Psoas muscle (tissue), 8 donors: ENCODE measurements around the gene ZNF668. TPM values are rescaled to one million over a fixed set of nuclear protein-coding genes. Genes with fewer than 3 reads are reported as not detected.

Source experiments
- ATAC-seq, 4 donors: fragments of 200-7000 bp; cut with Tn5 transposase; one replicate each; pipeline ENCODE4 v1.9.1; 2020; ENCODE audit warnings: moderate library complexity in 3 of 4, mild to moderate bottlenecking in 2 of 4
- DNase-seq, 2 donors: peaks; one replicate each; pipeline ENCODE4 v3.0.0-alpha.2; 2020
- H3K27ac ChIP-seq: fragments of 200-600 bp; one replicate; pipeline ENCODE4 v1.8.0; 2022
- H3K27me3 ChIP-seq, 3 donors: fragments of 200-600 bp in 1 of 3; one replicate each; pipeline versions ENCODE4 v1.6.1 to v1.8.0; 2013 to 2022; ENCODE audit warnings: low read length in 2 of 3, mild to moderate bottlenecking in 2 of 3, moderate library complexity in 1 of 3; ENCODE audit not compliant: insufficient read depth in 3 of 3
- H3K36me3 ChIP-seq, 2 donors: fragments of 200-600 bp in 1 of 2; one replicate each; pipeline versions ENCODE4 v1.6.1 to v1.8.0; 2013 to 2022; ENCODE audit warnings: low read depth in 1 of 2, mild to moderate bottlenecking in 1 of 2, moderate library complexity in 1 of 2; ENCODE audit not compliant: insufficient read depth in 1 of 2
- H3K4me1 ChIP-seq: fragments of 200-600 bp; one replicate; pipeline ENCODE4 v1.8.0; 2022
- H3K4me3 ChIP-seq: fragments of 200-600 bp; one replicate; pipeline ENCODE4 v1.8.0; 2022; ENCODE audit warnings: mild to moderate bottlenecking
- H3K9me3 ChIP-seq: fragments of 200-600 bp; one replicate; pipeline ENCODE4 v1.8.0; 2022
- WGBS, 3 donors: extraction: QIAGEN DNeasy Blood & Tissue Kit; methylation state at CpG; one replicate each; pipeline versions ENCODE4 v1.1.6 to v1.1.7; 2013; 5-methylcytosine and 5-hydroxymethylcytosine counted together
- intact Hi-C, 2 donors: fragments of 100-400 bp; cut with DNase I; formaldehyde crosslinking; loops; one replicate each; pipeline versions ENCODE4 v1.11.0 to v1.14.2; 2022
- polyA plus RNA-seq, 3 donors: library from polyadenylated mRNA; stranded (reverse); fragments of 200-250 nt; gene quantifications; one replicate each; pipeline ENCODE4 v1.2.3, GENCODE V29; 2013
- total RNA-seq, 4 donors: library from RNA; stranded (reverse); fragmentation: NEBNext Ultra II Directional in 2 of 4; extraction: Animal tissue kit (Norgen Biotek cat#: 25700) in 2 of 4; gene quantifications; one replicate each; pipeline versions ENCODE4 v1.2.1 to v1.2.4, GENCODE V29; 2021 to 2023
- TF ChIP-seq, protein P1 (sequence below): fragments of 200-600 bp; IDR thresholded peaks from one replicate; pipeline ENCODE4 v1.8.0; 2022; ENCODE audit warnings: antibody characterized with exemption
- donor health status: healthy with polysubstance abuse.
- donor health status: DM: no; HTN: no; CAD: no; lungs with moderate emphysema.
- donor health status: Bipolar disorder and iron deficiency.
- donor health status: healthy.
- donor health status: DM: yes; HTN: yes; CAD: no.
- donor health status: DM: no; HTN: no; CAD: no.
- donor health status: DM: no; HTN: no; CAD: no.
- donor health status: DM: yes; HTN: yes; CAD: no.

ZNF668 gene
- total and polyA plus RNA-seq, 7 donors, result 5.3 to 12.3 (median 7.2) TPM

GRCh38 chr16:31084584-31085302 is 10.7 kb upstream of the ZNF668 start:
- no peak overlapping the region for H3K4me3 ChIP-seq
- H3K27me3 ChIP-seq, result no peaks in the 10 kb centered on the region
- ATAC-seq, result peak in 1 of 4 donors; percentile 21
- H3K4me1 ChIP-seq, result peaks cover 7% of the 10 kb centered on the region
- TF ChIP-seq, protein P1, sequence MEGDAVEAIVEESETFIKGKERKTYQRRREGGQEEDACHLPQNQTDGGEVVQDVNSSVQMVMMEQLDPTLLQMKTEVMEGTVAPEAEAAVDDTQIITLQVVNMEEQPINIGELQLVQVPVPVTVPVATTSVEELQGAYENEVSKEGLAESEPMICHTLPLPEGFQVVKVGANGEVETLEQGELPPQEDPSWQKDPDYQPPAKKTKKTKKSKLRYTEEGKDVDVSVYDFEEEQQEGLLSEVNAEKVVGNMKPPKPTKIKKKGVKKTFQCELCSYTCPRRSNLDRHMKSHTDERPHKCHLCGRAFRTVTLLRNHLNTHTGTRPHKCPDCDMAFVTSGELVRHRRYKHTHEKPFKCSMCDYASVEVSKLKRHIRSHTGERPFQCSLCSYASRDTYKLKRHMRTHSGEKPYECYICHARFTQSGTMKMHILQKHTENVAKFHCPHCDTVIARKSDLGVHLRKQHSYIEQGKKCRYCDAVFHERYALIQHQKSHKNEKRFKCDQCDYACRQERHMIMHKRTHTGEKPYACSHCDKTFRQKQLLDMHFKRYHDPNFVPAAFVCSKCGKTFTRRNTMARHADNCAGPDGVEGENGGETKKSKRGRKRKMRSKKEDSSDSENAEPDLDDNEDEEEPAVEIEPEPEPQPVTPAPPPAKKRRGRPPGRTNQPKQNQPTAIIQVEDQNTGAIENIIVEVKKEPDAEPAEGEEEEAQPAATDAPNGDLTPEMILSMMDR, result no peak
- no peak overlapping the region for H3K27ac ChIP-seq
- DNase-seq, result peak in 1 of 2 donors; percentile 46
- no peaks in the 10 kb centered on the region for H3K9me3 ChIP-seq
- intact Hi-C loops, result no loop called here
- 69 to 73% (median 72%) methylated on average over 16 of the region's 16 CpGs for WGBS, 3 donors
- H3K36me3 ChIP-seq, result peaks cover 4 to 83% of the 10 kb centered on the region in 2 donors

GRCh38 chr16:31083981-31084380 is 9.9 kb upstream of the ZNF668 start:
- intact Hi-C loops, result no loop called here
- no peak for ATAC-seq
- TF ChIP-seq, protein P1, result no peak
- Histone ChIP-seq H3K4me1 (peaks cover 7% of the 10 kb centered on the region), H3K4me3 (no peak overlapping the region), H3K27me3 (no peaks in the 10 kb centered on the region), H3K9me3 (no peaks in the 10 kb centered on the region), H3K36me3 (peaks cover 4 to 83% of the 10 kb centered on the region in 2 donors), H3K27ac (no peak overlapping the region)
- 48 to 67% (median 50%) methylated on average over 12 to 13 of the region's 13 CpGs for WGBS, 3 donors
- peak in 1 of 2 donors; percentile 50 for DNase-seq

GRCh38 chr16:31083556-31083955 is 9.5 kb upstream of the ZNF668 start:
- Histone ChIP-seq H3K27me3 (no peaks in the 10 kb centered on the region), H3K4me1 (peaks cover 7% of the 10 kb centered on the region), H3K36me3 (peaks cover 4 to 83% of the 10 kb centered on the region in 2 donors), H3K27ac (no peak overlapping the region), H3K4me3 (no peak overlapping the region), H3K9me3 (no peaks in the 10 kb centered on the region)
- DNase-seq (no peak), ATAC-seq (no peak)
- WGBS, 3 donors, result 59 to 78% (median 62%) methylated on average over 5 of the region's 5 CpGs
- intact Hi-C loops, result no loop called here
- TF ChIP-seq, protein P1, result no peak

DNA sequence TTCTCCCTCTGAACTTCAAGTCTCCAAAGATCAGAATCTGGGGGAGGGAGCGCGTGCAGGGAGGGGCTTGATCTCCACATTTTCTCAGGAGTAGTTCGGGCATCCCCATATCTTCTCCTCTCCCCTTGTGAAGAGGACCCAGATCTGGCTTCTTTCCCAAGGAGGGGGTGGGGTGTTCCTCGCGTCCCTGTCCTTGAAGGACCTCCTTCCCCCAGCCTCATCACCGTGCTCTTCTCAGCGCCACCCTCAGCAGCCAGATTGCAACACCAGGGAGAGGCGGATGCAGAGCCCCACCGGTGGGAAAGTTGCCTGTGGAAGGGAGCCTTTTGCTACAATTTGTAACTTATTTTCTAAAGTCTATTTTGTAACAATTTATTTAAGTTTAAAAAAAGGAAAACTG is 9.0 kb upstream of the ZNF668 start:
- ATAC-seq (no peak), DNase-seq (no peak)
- WGBS, 3 donors, result 63 to 77% (median 64%) methylated on average over 8 to 9 of the region's 9 CpGs
- TF ChIP-seq, protein P1, result no peak
- Histone ChIP-seq H3K27ac (no peak overlapping the region), H3K9me3 (no peaks in the 10 kb centered on the region), H3K27me3 (no peaks in the 10 kb centered on the region), H3K4me1 (peaks cover 7% of the 10 kb centered on the region), H3K36me3 (peaks cover 4 to 85% of the 10 kb centered on the region in 2 donors), H3K4me3 (no peak overlapping the region)
- intact Hi-C loops, result no loop called here
